Epithelial cell of proximal tubule (primary cell): ENCODE measurements around the gene SLC17A2. TPM values are rescaled to one million over a fixed set of nuclear protein-coding genes. Genes with fewer than 3 reads are reported as not detected.

Experiments
- DNase-seq: peaks from one replicate; pipeline ENCODE4 v3.0.0-alpha.2; 2011; ENCODE audit warnings: low read depth
- H3K4me3 ChIP-seq: 2 replicates; pipeline ENCODE4 v1.5.1; 2011; ENCODE audit warnings: low read depth, mild to moderate bottlenecking, low read length
- CTCF ChIP-seq: conservative IDR thresholded peaks from 2 replicates; pipeline ENCODE4 v1.5.1; 2012; ENCODE audit warnings: low read depth, mild to moderate bottlenecking, low read length
- total RNA-seq: library from RNA; depleted of rRNA; stranded (reverse); fragments of >200 nt; gene quantifications from 2 replicates; pipeline ENCODE4 v1.2.3, GENCODE V29; 2015

Gene SLC17A2
- total RNA-seq, 1 donor from 2014 or later, result not detected

GRCh38 chr6:25874822-25875562 is 55.5 kb downstream of the SLC17A2 start:
- TF ChIP-seq CTCF, result no peak
- H3K4me3 ChIP-seq, result peak overlapping the region; percentile 29
- no peak for DNase-seq

GRCh38 chr6:25874118-25874517 is 56.4 kb downstream of the SLC17A2 start, which contains the start of gene SLC17A3:
SLC17A3 (minus strand) TSS chr6:25874243; CDS start chr6:25868387, 5,856 bp downstream.
- peak within 1 kb of the TSS; percentile 51 for H3K4me3 ChIP-seq
- no peak for TF ChIP-seq CTCF
- DNase-seq, result no peak

- DNase-seq, result no peak
- H3K4me3 ChIP-seq, result peak overlapping the region; percentile 51
- TF ChIP-seq CTCF, result peak; percentile 19
Measured at GRCh38 chr6:25872814-25873213, 57.7 kb downstream of the SLC17A2 start.

- no peak for DNase-seq
- no peak for TF ChIP-seq CTCF
- no peak overlapping the region for H3K4me3 ChIP-seq
Measured at GRCh38 chr6:25869840-25870239, 60.7 kb downstream of the SLC17A2 start.

GRCh38 chr6:25868436-25869183 is 61.9 kb downstream of the SLC17A2 start:
- no peak overlapping the region for H3K4me3 ChIP-seq

GRCh38 chr6:25866011-25866410 is 64.5 kb downstream of the SLC17A2 start:
- no peak overlapping the region for H3K4me3 ChIP-seq
- DNase-seq, result no peak
- no peak for TF ChIP-seq CTCF

More at GRCh38 chr6:25868436-25869183, 61.9 kb downstream of the SLC17A2 start:
- no peak for DNase-seq
- no peak for TF ChIP-seq CTCF

GRCh38 chr6:25863360-25863759 is 67.1 kb downstream of the SLC17A2 start:
- DNase-seq, result no peak
- no peak overlapping the region for H3K4me3 ChIP-seq
- no peak for TF ChIP-seq CTCF
